Fibroblast of villous mesenchyme (primary cell): ENCODE results near the gene OXER1. TPM values are rescaled to one million over a fixed set of nuclear protein-coding genes. Genes with fewer than 3 reads are reported as not detected.
A peak's percentile ranks its signal among the peaks of the same experiment; 100 is the strongest.

Source experiments
- DNase-seq: peaks from one replicate; pipeline ENCODE4 v3.0.0-alpha.2; 2010; ENCODE audit warnings: low read depth
- H3K4me3 ChIP-seq: 2 replicates; pipeline ENCODE4 v1.5.1; 2011; ENCODE audit warnings: low read depth, mild to moderate bottlenecking, low read length
- total RNA-seq: library from RNA; depleted of rRNA; stranded (reverse); fragments of >200 nt; gene quantifications from 2 replicates; pipeline ENCODE4 v1.2.3, GENCODE V29; 2012
- TF ChIP-seq, protein P1 (sequence below): IDR thresholded peaks from 2 replicates; pipeline ENCODE4 v1.5.1; 2012; ENCODE audit warnings: low read depth, mild to moderate bottlenecking, low read length; ENCODE audit not compliant: insufficient read depth

The OXER1 gene
- total RNA-seq, 1 donor = under 0.01 TPM

DNA sequence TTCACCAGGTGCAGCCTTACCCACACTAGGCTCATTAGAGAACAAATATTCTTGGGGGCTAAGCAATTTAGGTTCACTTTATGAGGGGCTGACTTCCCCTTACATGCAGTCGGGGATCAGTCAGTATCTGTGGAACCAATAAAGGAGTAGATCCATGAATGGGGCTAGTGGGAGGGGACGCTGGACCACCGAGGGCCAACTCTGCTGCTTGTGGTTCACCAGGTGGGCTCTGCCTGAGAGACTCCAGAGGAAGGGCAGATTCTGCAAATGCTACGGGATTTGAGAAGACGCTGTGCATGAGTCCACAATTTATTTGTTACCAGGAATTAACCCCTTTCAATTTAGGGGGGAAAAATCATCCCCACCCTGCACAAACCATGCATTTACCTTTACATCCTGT lies 44.4 kb upstream of the OXER1 start:
- TF ChIP-seq, protein P1, sequence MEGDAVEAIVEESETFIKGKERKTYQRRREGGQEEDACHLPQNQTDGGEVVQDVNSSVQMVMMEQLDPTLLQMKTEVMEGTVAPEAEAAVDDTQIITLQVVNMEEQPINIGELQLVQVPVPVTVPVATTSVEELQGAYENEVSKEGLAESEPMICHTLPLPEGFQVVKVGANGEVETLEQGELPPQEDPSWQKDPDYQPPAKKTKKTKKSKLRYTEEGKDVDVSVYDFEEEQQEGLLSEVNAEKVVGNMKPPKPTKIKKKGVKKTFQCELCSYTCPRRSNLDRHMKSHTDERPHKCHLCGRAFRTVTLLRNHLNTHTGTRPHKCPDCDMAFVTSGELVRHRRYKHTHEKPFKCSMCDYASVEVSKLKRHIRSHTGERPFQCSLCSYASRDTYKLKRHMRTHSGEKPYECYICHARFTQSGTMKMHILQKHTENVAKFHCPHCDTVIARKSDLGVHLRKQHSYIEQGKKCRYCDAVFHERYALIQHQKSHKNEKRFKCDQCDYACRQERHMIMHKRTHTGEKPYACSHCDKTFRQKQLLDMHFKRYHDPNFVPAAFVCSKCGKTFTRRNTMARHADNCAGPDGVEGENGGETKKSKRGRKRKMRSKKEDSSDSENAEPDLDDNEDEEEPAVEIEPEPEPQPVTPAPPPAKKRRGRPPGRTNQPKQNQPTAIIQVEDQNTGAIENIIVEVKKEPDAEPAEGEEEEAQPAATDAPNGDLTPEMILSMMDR = no peak
- no peak overlapping the region for H3K4me3 ChIP-seq
- no peak for DNase-seq

DNA sequence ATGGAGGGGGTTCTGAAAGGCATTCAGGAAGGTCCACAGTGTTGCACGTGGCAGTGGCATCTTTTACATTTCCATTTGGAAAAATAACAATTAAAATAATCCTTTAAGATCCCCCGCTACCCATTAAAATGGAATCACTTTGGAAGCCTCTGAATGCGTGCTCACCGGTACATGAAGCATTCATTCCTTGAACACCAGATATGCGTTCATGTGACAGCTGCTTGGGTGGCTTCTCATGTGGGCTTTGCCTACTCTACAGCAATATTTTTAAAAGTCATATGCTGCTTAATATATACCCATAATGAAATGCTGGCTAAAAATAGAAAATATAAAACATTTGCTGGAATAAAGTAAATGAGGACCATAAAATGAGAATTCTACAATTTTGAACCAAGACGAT lies 42.9 kb upstream of the OXER1 start:
- TF ChIP-seq, protein P1 = no peak
- DNase-seq = no peak
- H3K4me3 ChIP-seq = no peak overlapping the region

DNA sequence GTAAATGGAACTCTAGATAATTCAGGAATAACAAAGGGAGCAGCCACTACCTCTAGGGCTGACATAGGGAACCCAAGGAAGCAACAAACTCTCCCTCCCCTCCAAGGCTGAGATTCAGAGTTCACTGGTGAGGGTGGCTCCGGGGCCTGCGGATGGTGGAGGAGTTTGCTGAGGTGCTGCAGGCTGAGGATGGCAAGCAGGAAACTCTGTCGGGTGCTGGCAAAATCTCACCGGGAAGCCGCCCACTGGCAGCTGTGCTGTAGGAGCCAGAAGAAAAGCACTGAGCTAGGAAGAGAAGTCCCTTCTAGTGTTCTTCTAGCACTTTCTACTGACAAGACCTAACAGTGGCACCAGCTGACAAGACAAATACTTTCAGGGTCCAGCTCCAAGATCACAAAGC lies 41.0 kb upstream of the OXER1 start:
- DNase-seq = no peak
- TF ChIP-seq, protein P1 = no peak
- no peak overlapping the region for H3K4me3 ChIP-seq

DNA sequence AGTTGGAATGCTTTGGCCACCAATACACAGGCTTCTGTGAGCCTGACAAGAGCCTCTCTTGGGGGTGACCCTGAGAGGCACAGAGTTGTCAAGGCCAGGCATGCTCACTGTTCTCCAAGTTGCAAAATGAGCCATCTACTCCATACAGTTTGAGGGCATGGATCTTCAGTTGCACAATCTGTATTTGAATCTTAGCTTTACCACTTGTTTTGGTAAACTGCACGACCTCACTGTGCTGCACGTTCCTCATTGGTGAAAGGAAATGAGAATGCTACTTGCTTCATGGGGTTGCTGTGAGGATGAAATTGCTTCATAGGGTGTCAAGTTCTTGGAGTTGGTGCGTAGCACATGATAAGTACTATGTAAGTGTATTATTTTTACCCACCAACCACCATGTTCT lies 40.4 kb upstream of the OXER1 start:
- peak; percentile 93 for DNase-seq
- TF ChIP-seq, protein P1 = no peak
- no peak overlapping the region for H3K4me3 ChIP-seq

DNA sequence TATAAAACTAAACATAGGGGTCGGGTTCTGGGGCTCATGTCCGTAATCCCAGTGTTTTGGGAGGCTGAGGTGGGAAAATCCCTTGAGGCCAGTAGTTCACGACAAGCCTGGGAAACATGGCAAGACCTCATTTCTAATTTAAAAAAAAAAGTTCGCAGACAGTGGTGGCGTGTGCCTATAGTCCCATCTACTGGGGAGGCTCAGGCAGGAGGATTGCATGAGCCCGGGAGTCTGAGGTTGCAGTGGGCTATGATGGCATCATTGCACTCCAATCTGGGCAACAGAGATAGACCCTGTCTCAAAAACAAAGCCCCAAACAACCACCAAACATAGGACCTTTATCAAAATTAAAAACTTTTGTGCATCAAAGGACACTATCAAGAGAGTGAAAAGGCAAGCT lies 38.2 kb upstream of the OXER1 start:
- DNase-seq = no peak
- H3K4me3 ChIP-seq = no peak overlapping the region
- TF ChIP-seq, protein P1 = no peak

DNA sequence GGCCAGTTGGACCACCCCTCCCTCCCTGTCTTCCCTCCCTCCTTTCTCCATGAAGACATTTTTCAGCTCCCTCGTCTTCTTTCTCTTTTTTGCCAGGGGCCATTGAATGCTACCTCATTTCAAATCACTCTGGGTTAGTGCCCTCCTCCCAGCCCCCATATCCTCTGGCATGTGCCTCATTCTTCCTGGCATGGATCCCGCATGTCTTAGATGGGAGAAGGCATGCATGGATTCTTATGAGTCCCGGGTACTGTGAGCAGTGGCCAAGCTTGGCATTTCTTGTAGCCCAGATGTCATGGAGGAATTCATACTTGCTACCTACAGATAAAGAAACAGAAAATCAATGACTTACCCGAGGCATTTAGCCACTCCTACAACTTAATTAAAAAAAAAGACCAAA lies 37.4 kb upstream of the OXER1 start:
- TF ChIP-seq, protein P1 = no peak
- H3K4me3 ChIP-seq = no peak overlapping the region
- DNase-seq = no peak

DNA sequence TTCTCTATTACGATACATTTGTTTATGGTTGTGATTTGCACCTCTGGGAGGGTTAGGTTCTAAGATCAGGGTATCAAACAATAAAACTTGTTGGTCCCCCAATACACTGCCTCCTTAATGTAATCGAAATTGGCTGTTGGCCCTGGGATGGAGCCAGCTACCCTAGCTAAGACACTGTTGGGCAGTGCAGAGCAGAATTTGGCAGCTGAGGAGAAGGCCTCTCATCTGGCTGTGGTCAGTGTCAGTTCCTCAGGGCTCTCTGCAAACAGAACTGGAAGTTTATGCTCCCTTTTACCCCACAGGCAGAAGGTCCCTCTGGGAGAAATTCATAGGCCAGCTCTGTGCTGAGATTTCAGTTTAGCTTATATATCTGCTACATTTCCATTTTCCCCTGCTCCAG lies 37.0 kb upstream of the OXER1 start:
- TF ChIP-seq, protein P1 = no peak
- no peak overlapping the region for H3K4me3 ChIP-seq
- no peak for DNase-seq
